Tibial nerve (tissue), 3 donors: ENCODE results near the gene ARHGAP12.

Source experiments
- POLR2A ChIP-seq, 2 donors: fragments of 450-650 bp; IDR thresholded peaks; one replicate each; pipeline ENCODE4 v1.6.1; 2017; ENCODE audit warnings: antibody characterized with exemption in 2 of 2, mild to moderate bottlenecking in 2 of 2, moderate library complexity in 2 of 2
- TF ChIP-seq, protein P1 (sequence below), 5 experiments: fragments of 200-600 bp in 3 of 5; fragments of 450-650 bp in 2 of 5; sonication (generic) in 3 of 5; IDR thresholded peaks; one replicate each; pipeline ENCODE4 v1.5.1; 2016 to 2019; ENCODE audit warnings: antibody characterized with exemption in 5 of 5, mild to moderate bottlenecking in 3 of 5, moderate library complexity in 2 of 5

DNA sequence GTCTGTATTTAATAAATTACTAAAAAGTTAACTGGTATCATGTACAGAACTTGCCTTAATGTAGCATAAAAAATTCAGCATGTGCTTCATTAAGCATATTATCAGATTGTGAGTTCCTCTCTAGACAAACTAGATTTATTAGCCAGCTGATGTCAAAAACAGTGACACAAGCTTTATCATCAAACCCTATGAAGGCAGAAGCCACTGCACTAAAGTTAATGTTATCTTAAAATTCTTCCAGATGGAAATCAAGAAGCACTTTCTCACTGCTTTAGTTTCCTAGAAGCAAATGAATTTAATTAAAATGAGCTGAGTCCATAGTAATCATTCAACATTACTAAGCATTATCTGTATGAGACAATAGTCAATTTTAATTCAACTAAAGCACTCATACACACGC lies 96.4 kb downstream of the ARHGAP12 start:
- TF ChIP-seq, protein P1, sequence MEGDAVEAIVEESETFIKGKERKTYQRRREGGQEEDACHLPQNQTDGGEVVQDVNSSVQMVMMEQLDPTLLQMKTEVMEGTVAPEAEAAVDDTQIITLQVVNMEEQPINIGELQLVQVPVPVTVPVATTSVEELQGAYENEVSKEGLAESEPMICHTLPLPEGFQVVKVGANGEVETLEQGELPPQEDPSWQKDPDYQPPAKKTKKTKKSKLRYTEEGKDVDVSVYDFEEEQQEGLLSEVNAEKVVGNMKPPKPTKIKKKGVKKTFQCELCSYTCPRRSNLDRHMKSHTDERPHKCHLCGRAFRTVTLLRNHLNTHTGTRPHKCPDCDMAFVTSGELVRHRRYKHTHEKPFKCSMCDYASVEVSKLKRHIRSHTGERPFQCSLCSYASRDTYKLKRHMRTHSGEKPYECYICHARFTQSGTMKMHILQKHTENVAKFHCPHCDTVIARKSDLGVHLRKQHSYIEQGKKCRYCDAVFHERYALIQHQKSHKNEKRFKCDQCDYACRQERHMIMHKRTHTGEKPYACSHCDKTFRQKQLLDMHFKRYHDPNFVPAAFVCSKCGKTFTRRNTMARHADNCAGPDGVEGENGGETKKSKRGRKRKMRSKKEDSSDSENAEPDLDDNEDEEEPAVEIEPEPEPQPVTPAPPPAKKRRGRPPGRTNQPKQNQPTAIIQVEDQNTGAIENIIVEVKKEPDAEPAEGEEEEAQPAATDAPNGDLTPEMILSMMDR (IDR thresholded peaks at IDR 0.05): no peak
- no peak for TF ChIP-seq POLR2A (IDR thresholded peaks at IDR 0.05)
